ENCODE measurements around the gene CADPS. TPM values are rescaled to one million over a fixed set of nuclear protein-coding genes. Genes with fewer than 3 reads are reported as not detected.

Gene CADPS
- total RNA-seq, 2 donors from 2014 or later: 11.7 to 20.8 TPM

- Mint-ChIP-seq H3K4me1 (peaks cover 12% of the 10 kb centered on the region), H3K9me3 (no peaks in the 10 kb centered on the region), H3K27me3 (ENCODE audit: insufficient read depth) (peaks cover 6% of the 10 kb centered on the region), H3K27ac (peak overlapping the region; percentile 89), H3K36me3 (ENCODE audit: low read depth) (no peaks in the 10 kb centered on the region), H3K4me3 (peak overlapping the region; percentile 79)
- Histone ChIP-seq H3K9me3 (ENCODE audit: control insufficient read depth, low read length) (no peaks in the 10 kb centered on the region), H3K9ac (ENCODE audit: extremely low read depth, low read length, poor library complexity, severe bottlenecking) (peak overlapping the region; percentile 42), H3K4me3 (ENCODE audit: low read length) (peak overlapping the region; percentile 76), H3K27me3 (ENCODE audit: control insufficient read depth, insufficient read depth, low read length, poor library complexity, severe bottlenecking) (no peaks in the 10 kb centered on the region), H3K27ac (ENCODE audit: low read depth, low read length) (peak overlapping the region; percentile 72), H3K4me1 (ENCODE audit: control insufficient read depth, insufficient read depth, low read length) (no peaks in the 10 kb centered on the region), H3K36me3 (ENCODE audit: control insufficient read depth, insufficient read depth, low read length) (no peaks in the 10 kb centered on the region)
- peak; percentile 84 for TF ChIP-seq CTCF (conservative IDR thresholded peaks at IDR 0.05)
- peak; percentile 95 for DNase-seq
- WGBS, 2 experiments (ENCODE audit: insufficient coverage in 1 of 2, insufficient read length in 1 of 2): 0% methylated on average over 18 to 77 of the region's 77 CpGs
These were observed 1.2 kb downstream of the CADPS start for GRCh38 chr3:62873761-62874710.

GRCh38 chr3:62873451-62873760 is 1.8 kb downstream of the CADPS start:
- 0 to 10% methylated on average over 3 to 4 of the region's 4 CpGs for WGBS, 2 experiments (ENCODE audit: insufficient coverage in 1 of 2, insufficient read length in 1 of 2)
- H3K36me3 ChIP-seq (ENCODE audit: control insufficient read depth, insufficient read depth, low read length): no peaks in the 10 kb centered on the region
- H3K27me3 Mint-ChIP-seq (ENCODE audit: insufficient read depth): peaks cover 6% of the 10 kb centered on the region

GRCh38 chr3:62872318-62872717 is 2.9 kb downstream of the CADPS start:
- Mint-ChIP-seq H3K9me3 (no peaks in the 10 kb centered on the region), H3K4me1 (peaks cover 12% of the 10 kb centered on the region), H3K36me3 (ENCODE audit: low read depth) (no peaks in the 10 kb centered on the region), H3K27me3 (ENCODE audit: insufficient read depth) (peaks cover 6% of the 10 kb centered on the region), H3K27ac (no peak overlapping the region), H3K4me3 (no peak overlapping the region)
- no peaks in the 10 kb centered on the region for H3K9me3 ChIP-seq (ENCODE audit: control insufficient read depth, low read length)
- H3K9ac ChIP-seq (ENCODE audit: extremely low read depth, low read length, poor library complexity, severe bottlenecking): no peak overlapping the region
- H3K4me3 ChIP-seq (ENCODE audit: low read length): peak overlapping the region; percentile 76
- no peak for DNase-seq
- no peaks in the 10 kb centered on the region for H3K36me3 ChIP-seq (ENCODE audit: control insufficient read depth, insufficient read depth, low read length)
- H3K27me3 ChIP-seq (ENCODE audit: control insufficient read depth, insufficient read depth, low read length, poor library complexity, severe bottlenecking): no peaks in the 10 kb centered on the region
- no peak for TF ChIP-seq CTCF (conservative IDR thresholded peaks at IDR 0.05)
- H3K4me1 ChIP-seq (ENCODE audit: control insufficient read depth, insufficient read depth, low read length): no peaks in the 10 kb centered on the region
- WGBS, 2 experiments (ENCODE audit: insufficient coverage in 1 of 2, insufficient read length in 1 of 2): 82% methylated on average over 1 of the region's 1 CpG; no CpG with 5 or more reads in 1 of the 2 experiments
- H3K27ac ChIP-seq (ENCODE audit: low read depth, low read length): no peak overlapping the region

More at GRCh38 chr3:62873451-62873760, 1.8 kb downstream of the CADPS start:
- Mint-ChIP-seq H3K4me3 (peak overlapping the region; percentile 79), H3K27ac (peak overlapping the region; percentile 89), H3K4me1 (peaks cover 12% of the 10 kb centered on the region), H3K36me3 (ENCODE audit: low read depth) (no peaks in the 10 kb centered on the region), H3K9me3 (no peaks in the 10 kb centered on the region)
- TF ChIP-seq CTCF (conservative IDR thresholded peaks at IDR 0.05): no peak
- Histone ChIP-seq H3K9me3 (ENCODE audit: control insufficient read depth, low read length) (no peaks in the 10 kb centered on the region), H3K27me3 (ENCODE audit: control insufficient read depth, insufficient read depth, low read length, poor library complexity, severe bottlenecking) (no peaks in the 10 kb centered on the region), H3K4me3 (ENCODE audit: low read length) (peak overlapping the region; percentile 76), H3K4me1 (ENCODE audit: control insufficient read depth, insufficient read depth, low read length) (no peaks in the 10 kb centered on the region), H3K9ac (ENCODE audit: extremely low read depth, low read length, poor library complexity, severe bottlenecking) (no peak overlapping the region), H3K27ac (ENCODE audit: low read depth, low read length) (peak overlapping the region; percentile 12)
- DNase-seq: no peak

All from endodermal cell (in vitro differentiated cells).